ENCODE data around the gene CACNA1E.

Gene CACNA1E

GRCh38 chr1:181483285-181484195, at the start of gene CACNA1E:
CACNA1E (plus strand) TSS chr1:181483517; CDS start chr1:181483745, 228 bp downstream.
- no peak for FAIRE-seq

- no peak for FAIRE-seq
Measured at GRCh38 chr1:181433931-181434330, 49.4 kb upstream of the CACNA1E start.

- FAIRE-seq = no peak
Measured at GRCh38 chr1:181438013-181438412, 45.3 kb upstream of the CACNA1E start.

- FAIRE-seq = no peak
Measured at GRCh38 chr1:181440510-181440909, 42.8 kb upstream of the CACNA1E start.

GRCh38 chr1:181442181-181442525, 41.2 kb upstream of the CACNA1E start:
- FAIRE-seq = no peak

- no peak for FAIRE-seq
Measured at GRCh38 chr1:181443231-181443853, 40.0 kb upstream of the CACNA1E start.

- no peak for FAIRE-seq
Measured at GRCh38 chr1:181445436-181445835, 37.9 kb upstream of the CACNA1E start.

GRCh38 chr1:181448461-181448860, 34.9 kb upstream of the CACNA1E start:
- FAIRE-seq = no peak

GRCh38 chr1:181451661-181452230, 31.6 kb upstream of the CACNA1E start:
- FAIRE-seq = no peak

GRCh38 chr1:181452746-181453145, 30.6 kb upstream of the CACNA1E start:
- no peak for FAIRE-seq

GRCh38 chr1:181453541-181454201, 29.6 kb upstream of the CACNA1E start:
- no peak for FAIRE-seq

GRCh38 chr1:181456551-181456950, 26.8 kb upstream of the CACNA1E start:
- no peak for FAIRE-seq

- FAIRE-seq = no peak
Measured at GRCh38 chr1:181458419-181458818, 24.9 kb upstream of the CACNA1E start.

- FAIRE-seq = no peak
Measured at GRCh38 chr1:181459067-181459466, 24.2 kb upstream of the CACNA1E start.

- no peak for FAIRE-seq
Measured at GRCh38 chr1:181469829-181470228, 13.5 kb upstream of the CACNA1E start.

GRCh38 chr1:181475580-181475979, 7.7 kb upstream of the CACNA1E start:
- FAIRE-seq = no peak

- no peak for FAIRE-seq
Measured at GRCh38 chr1:181476581-181476980, 6.7 kb upstream of the CACNA1E start.

GRCh38 chr1:181478306-181478705, 5.0 kb upstream of the CACNA1E start:
- FAIRE-seq = no peak

GRCh38 chr1:181479137-181479745, 4.1 kb upstream of the CACNA1E start:
- no peak for FAIRE-seq

- no peak for FAIRE-seq
Measured at GRCh38 chr1:181482001-181482430, 1.3 kb upstream of the CACNA1E start.

- FAIRE-seq = no peak
Measured at GRCh38 chr1:181482521-181483284, 614 bp upstream of the CACNA1E start.

GRCh38 chr1:181484821-181485220, 1.5 kb downstream of the CACNA1E start:
- FAIRE-seq = no peak

All from A204.1 (cell line).